ENCODE measurements around the gene R3HDM4.
A peak's percentile ranks its signal among the peaks of the same experiment; 100 is the strongest.

Gene R3HDM4

DNA sequence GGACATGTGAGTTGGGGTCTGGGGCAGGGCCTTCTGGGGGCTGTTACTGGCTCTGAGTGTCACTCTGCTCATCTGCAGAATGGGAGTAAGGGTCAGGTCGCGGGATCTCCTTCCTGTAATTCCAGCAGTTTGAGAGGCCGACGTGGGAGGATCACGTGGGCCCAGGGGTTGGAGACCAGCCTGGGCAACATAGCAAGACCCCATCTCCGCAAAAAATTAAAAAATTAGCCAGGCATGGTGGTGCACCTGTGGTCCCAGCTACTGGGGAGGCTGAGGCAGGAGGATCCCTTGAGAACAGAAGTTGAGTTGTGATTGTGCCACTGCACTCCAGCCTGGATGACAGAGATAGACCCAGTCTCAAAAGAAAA is 16.9 kb upstream of the R3HDM4 start:
- no peak for DNase-seq (ENCODE audit: low spot score)

DNA sequence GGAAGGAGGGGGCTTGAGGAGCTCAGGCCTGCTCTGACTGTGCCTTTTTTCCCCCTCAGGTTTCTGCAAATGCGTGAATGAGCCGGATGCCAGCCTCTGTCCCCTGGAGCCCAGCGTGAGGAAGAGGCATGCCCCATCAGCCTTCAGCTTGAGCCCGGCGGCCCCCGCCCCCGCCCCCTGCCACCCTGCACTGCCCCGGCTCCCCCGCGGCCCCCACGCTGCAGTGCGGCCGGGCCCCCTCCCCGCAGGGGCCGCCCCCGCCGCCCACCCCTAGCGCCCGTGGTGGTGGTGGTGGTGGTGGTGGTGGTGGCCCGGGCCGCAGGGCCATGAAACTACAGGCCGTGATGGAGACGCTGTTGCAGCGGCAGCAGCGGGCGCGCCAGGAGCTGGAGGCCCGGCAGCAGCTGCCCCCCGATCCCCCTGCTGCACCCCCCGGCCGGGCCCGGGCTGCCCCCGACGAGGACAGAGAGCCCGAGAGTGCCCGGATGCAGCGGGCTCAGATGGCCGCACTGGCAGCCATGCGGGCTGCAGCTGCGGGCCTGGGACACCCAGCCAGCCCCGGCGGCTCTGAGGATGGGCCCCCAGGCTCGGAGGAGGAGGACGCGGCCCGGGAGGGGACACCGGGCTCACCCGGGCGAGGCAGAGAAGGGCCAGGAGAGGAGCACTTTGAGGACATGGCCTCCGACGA is 16.3 kb upstream of the R3HDM4 start:
- DNase-seq (ENCODE audit: low spot score): no peak

DNA sequence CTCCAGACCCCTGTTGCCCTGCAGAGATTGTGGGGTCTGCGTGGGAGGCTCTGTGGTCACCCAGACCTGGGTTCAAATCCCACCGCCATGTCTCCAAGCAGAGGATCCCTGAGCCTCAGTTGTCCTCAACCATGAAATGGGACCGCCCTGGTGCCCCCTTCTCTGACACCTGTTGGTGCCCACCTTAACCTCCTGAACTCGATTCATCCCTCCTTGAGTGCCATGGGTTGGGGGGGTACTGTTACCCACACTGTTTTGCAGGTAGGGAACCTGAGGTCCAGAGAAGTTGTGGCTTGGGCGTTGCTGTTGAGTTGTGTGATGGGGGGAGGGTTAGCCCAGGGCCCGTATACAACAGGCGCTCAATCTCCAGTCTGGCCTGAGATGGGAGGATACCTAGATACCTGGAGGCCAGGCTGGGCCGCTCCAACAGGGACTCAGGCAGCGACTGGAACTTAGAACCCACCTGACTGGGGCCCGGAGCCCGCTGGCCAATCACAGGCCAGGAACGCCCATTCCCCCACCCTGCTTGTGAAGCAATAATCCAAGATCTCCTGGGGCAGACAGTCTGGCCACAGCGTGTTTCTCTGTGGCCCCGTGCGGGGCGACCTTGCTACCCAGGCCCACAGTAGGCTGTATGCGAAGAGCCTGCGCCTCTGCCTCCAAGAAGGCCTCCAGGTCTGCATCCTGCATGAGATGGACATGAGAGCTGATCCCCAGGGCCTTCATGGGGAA is 15.6 kb upstream of the R3HDM4 start:
- DNase-seq (ENCODE audit: low spot score): no peak

DNA sequence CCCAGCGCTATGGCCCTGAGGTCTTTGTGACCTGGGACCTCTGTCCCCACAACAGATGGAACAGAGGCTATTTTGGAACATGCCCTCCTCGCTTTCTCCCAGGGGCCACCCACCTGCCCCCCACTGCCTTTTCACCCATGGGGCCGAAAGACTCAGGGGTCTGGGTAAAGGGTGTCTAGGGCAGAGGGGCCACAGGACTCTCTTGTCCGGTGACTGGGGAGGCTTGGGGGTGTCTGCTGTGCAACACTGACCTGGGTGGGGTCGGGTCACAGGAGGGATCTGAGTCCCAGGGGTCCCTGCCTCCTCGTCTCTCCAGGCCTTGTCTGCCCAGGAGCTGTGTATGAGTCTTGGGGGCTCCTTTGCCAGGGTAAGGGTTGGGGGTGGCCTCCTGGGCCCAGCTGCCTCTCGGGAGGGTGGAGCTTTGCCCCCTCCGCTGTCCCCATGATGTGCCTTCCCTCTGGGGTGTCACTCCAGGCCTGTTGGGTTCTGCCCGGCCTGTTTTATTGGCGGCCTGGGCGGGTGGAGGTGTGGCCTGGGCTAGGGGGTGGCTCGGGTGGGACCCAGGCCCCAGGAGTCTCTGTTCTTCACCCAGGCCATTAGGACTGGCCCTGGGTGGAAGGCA is 14.9 kb upstream of the R3HDM4 start:
- DNase-seq (ENCODE audit: low spot score): no peak

DNA sequence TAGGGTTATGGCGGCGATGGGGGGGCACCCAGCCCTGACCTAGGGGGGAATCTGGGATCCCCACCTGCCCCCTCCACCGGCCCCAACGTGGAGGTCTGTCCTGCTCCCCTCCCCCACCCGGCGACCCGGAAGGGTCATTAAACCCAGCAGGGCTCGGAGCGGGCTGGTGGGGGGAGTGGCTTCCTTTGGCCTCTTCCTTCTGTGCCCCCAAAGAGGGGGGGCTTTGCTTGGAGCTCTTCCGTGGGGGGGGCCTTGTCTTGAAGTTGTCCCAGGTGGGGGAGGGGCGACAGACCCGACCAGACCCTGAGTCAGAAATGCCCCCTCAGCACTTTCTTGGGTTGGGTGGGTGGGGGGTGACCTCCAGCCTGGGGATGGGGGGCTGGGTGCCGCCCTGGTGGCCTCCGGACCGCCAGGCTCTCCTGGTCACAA is 14.3 kb upstream of the R3HDM4 start:
- DNase-seq (ENCODE audit: low spot score): no peak

DNA sequence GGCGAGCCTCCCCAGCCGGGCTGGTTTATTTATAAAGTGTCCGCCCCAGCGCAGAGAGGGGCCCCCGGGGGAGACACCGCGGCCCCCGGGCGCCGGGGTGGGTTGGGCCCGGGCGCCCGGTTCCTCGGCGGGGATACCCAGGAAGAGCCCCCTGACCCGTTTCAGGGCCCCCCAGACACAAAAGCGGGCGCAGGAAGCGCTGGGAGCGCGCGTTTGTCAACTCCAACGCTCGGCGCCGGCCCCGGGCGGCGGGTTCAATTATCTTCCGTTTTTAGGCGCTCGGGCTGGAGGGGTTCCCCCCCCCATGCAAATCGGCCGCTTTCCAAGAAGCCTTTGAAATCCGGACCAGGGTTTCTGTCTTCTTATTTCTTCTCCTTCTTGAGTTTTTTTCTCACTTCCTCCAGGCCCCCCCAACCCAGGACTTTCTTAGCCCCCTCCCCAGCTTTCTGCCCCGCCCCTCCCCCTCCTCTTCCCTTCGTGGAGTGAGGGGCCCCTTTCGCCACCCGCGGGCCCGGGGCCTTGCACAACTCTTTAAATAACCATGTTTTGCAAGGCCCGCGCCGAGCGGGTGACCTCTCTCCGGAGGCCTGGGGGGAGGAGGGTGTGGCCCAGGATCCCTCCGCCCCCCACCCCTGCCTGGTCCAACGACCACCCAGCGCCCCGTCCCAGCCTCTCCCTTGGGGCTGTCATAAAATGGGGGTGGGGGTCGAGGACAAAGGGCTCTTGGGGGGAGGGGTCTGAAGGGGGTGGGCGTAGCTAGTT is 13.8 kb upstream of the R3HDM4 start:
- no peak for DNase-seq (ENCODE audit: low spot score)

DNA sequence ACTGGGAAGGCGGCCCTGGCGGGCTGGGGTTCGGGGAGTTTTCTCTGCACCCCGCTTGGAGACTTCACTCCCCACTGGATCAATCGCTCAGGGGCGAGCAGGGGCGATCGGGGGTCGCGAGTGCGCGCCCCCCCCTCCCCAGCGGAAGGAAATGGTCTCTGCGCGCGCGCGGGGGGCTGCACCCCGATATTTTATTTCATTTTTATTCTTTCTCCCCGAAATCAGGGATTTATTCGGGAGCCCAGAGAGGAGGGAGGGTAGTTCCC is 13.2 kb upstream of the R3HDM4 start:
- DNase-seq (ENCODE audit: low spot score): no peak

DNA sequence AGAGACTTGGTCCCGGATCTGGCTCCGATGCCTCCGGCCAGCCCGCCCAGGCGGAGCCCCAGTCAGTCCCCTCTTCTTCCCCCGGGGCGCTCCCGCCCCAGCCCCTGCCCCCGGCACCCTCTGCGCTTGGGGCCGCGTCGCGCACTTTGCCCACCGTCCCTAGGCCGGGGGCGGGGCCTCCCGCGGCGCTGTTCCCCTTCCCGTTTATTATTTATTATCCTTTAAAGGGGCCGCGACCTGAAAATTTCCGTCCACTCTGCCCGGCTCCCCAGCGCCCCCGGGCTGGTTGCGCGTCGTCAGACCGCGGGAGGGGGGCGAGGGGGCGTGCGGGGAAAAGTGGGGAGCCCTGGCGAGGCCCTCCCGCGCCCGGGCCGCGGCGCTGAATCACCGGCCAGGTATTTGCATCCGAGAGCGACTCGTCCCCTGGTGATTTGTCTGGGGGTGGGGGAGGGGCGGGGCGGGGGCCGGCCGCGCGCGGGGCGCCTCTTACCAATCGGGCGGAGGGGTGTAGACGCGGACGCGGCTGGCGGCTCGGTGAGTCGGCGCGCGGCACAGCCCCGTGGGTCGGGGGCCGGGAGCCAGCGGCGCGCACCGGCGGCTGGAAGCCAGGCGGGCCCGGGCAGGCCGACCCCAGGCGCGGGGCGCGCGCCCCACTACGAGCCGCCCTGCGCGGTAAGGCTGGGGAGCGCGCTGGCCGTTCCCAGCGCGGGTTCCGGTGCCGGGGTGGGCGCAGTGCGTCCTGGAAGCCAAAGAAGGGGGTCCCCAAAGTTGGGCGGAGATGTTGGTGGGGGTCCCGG is 12.7 kb upstream of the R3HDM4 start, which contains the start of gene ARID3A:
Gene ARID3A, plus strand, starts transcription at position 510 of the 797 bp plus-strand sequence. CDS start 3,494 bp downstream, outside the sequence.
- DNase-seq (ENCODE audit: low spot score): peak; percentile 75

DNA sequence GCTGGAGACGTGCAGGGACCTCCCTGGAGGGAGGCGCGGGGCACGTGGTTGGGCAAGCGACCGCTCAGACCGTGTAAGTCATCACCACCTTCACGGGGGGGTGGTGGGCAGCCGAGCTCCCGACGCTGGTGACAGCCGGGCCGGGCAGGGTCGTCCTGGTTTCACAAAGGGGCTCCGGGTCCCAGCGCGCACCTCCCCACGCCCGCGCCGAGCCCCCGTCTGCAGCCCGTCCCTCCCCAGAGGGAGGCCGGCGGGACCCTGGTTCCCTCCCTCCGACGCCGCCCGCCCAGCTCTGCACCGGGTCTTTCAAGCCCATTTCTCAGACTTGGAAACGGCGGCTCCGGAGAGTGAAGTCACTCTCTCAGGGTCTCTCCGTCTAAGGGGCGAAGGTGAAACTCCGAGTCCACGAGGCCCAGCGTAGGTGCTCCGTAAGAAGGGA is 12.1 kb upstream of the R3HDM4 start:
- peak; percentile 82 for DNase-seq (ENCODE audit: low spot score)

DNA sequence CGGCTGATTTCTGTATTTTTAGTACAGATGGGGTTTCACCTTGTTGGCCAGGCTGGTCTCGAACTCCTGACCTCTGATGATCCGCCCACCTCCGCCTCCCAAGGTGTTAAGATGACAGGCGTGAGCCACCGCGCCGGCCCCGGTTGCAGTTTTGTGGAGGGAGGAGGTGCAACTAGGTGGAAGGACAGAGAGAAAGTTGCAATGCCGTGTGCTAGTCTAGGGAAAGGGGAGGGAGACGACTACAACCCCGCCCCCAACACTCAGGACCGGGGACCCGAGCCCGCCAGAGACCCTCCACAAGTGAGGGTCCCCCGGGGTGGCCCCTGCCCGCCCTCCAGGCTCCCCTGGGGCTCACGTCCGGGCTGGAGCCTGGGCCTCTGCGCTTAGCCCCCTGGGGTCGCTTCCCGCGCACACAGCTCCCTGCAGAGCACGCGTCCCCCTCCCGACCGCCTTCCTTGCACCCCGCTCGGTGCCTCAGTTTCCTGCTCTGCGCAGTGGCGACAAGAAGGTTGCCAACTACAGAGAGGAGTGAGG is 11.6 kb upstream of the R3HDM4 start:
- no peak for DNase-seq (ENCODE audit: low spot score)

DNA sequence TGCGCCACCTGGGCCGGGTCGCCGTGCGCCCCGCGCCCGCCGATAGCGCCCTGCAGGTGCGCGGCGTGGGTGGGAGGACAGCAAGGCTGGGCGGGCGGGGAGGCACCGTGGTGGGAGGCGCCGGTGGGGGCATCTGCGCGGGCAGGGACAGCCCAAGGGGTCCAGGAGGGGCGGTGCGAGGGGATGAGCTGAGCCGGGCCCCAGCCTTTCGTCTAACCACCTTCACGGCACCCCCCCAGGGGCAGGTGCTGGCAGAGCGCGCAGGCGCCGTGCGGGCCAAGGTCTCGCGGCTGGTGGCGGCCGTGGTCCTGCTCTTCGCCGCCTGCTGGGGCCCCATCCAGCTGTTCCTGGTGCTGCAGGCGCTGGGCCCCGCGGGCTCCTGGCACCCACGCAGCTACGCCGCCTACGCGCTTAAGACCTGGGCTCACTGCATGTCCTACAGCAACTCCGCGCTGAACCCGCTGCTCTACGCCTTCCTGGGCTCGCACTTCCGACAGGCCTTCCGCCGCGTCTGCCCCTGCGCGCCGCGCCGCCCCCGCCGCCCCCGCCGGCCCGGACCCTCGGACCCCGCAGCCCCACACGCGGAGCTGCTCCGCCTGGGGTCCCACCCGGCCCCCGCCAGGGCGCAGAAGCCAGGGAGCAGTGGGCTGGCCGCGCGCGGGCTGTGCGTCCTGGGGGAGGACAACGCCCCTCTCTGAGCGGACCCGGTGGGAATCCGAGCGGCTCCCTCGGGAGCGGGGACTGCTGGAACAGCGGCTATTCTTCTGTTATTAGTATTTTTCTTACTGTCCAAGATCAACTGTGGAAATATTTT is 7.2 kb upstream of the R3HDM4 start:
- DNase-seq (ENCODE audit: low spot score): peak; percentile 54

DNA sequence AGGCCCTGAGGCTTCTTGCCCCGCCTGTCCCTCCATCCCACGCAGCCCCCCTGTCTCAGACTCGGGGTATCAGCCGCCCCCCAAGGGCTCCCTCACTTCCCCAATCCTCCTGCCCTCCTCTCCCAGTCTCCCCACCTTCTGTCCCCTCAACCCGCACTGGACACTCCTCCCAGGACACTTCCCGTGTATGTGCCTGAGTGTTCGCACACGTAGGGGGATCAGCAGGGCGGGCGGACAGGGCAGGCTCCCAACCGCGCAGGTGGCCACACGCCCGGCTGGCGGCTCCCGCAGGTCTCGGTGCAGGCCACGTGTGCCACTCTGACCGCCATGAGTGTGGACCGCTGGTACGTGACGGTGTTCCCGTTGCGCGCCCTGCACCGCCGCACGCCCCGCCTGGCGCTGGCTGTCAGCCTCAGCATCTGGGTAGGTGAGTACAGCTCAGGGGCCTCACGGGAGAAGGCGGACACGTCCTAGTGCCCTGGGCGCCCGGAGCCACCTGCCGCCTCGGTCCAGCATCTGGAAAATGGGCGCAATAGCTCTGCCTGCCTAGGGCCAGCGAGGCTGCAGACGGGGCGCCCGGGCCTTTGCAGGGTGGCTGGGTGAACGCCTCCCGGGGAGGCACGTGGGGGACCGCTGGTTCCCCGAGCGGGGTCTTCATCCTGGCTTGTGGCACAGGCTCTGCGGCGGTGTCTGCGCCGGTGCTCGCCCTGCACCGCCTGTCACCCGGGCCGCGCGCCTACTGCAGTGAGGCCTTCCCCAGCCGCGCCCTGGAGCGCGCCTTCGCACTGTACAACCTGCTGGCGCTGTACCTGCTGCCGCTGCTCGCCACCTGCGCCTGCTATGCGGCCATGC is 6.4 kb upstream of the R3HDM4 start:
- DNase-seq (ENCODE audit: low spot score): no peak

DNA sequence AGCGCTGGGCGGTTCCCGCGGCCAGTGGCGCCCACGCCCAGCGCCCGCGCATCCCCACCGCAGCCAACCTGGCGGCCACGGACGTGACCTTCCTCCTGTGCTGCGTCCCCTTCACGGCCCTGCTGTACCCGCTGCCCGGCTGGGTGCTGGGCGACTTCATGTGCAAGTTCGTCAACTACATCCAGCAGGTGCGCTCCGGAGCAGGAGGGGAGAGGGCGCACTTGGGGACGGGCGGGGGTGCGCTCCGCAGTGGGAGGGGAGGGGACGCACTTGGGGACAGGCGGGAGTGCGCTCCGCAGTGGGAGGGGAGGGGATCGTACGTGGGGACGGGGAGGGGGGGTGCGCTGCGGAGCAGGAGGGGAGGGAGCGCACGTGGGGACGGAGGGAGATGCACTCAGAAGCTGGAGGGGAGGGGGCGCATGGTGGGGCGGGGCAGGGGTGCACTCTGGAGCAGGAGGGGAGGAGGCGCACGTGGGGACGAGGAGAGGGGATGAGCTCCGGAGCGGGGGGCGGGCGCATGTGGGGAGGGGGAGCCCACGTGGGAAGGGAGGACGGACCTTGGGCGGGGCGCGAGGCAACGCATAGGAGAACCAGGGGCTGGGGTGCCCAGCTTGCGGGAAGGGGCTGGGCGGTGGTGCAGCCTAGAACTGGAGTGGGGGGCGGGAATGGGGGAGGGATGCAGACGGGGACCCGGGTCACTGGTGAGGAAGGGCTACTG is 5.6 kb upstream of the R3HDM4 start:
- DNase-seq (ENCODE audit: low spot score): peak; percentile 44

DNA sequence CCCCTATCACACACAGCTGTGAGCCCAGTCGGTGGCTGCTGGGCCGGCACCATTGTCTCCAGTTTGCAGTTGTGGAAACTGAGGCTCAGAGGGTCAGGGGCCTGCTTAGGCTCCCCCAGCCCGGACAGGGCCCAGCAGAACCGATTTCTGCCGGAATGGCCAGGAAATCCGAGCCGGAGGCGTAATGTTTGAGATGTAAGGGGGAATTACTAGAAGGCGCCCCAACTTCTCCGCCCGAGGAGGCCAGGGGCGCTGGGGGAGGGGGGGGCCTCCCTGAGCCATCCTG is 5.1 kb upstream of the R3HDM4 start:
- no peak for DNase-seq (ENCODE audit: low spot score)

DNA sequence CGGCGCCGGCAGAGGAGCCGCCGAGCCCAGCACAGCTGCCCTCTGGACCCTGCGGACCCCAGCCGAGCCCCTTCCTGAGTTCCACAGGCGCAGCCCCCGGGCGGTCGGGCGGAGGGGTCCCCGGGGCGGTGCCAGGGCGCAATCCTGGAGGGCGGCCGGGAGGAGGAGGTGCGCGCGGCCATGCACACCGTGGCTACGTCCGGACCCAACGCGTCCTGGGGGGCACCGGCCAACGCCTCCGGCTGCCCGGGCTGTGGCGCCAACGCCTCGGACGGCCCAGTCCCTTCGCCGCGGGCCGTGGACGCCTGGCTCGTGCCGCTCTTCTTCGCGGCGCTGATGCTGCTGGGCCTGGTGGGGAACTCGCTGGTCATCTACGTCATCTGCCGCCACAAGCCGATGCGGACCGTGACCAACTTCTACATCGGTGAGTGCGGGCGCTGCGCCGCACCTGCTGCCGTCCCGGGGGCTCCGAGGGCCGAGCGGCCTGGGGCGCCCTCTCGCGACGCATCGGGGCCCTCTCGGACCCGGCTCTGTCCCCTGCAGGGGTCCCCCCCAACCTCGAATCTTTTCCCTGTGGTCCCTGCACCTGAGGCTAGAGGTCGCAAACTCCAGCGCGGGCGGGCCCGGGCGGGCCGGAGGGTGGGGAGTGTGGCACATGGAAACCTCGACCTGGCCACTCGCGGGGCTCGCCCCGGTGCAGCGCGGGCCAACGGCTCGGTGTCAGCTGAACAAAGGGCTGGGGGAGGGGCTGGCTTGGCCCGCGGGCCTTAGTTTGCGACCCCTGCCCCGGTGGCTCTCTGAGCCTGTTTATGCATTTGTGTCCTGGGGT is 4.5 kb upstream of the R3HDM4 start, which contains the start of gene KISS1R:
Gene KISS1R, plus strand, starts transcription at position 11 of the 829 bp plus-strand sequence. Its CDS starts 170 bp downstream, at position 181.
- no peak for DNase-seq (ENCODE audit: low spot score)

DNA sequence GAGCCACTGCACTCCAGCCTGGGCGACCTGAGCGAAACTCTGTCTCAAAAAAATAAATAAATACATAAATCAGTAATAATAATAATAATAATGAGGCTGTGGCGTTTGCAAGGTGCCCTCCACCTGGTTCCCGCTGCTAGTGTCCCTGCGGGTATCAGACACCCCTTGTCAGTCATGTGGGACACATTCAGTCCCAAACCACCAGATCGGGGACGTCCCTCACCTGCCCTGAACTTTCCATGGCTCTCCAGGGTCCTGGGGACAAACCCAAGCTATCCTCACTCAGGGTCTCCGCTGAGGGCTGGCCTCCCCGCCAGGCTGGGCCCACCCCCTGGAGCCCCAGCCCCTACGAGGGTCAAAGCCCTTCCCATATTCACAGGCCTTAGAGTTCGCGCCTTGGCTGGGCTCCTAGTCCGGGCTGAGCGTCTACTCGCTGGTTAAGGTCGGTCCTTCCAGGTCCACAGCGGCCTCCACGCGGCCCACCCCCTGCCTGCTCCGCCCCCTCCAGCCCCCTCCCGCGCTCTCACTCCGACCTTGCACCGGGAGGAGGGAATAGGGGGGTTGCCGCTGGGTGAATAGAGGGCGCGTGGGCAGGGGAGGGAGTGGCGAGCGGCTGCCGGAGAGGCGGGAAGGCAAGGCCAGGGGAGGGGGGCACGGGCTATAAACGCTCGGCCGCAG is 3.8 kb upstream of the R3HDM4 start:
- DNase-seq (ENCODE audit: low spot score): no peak

DNA sequence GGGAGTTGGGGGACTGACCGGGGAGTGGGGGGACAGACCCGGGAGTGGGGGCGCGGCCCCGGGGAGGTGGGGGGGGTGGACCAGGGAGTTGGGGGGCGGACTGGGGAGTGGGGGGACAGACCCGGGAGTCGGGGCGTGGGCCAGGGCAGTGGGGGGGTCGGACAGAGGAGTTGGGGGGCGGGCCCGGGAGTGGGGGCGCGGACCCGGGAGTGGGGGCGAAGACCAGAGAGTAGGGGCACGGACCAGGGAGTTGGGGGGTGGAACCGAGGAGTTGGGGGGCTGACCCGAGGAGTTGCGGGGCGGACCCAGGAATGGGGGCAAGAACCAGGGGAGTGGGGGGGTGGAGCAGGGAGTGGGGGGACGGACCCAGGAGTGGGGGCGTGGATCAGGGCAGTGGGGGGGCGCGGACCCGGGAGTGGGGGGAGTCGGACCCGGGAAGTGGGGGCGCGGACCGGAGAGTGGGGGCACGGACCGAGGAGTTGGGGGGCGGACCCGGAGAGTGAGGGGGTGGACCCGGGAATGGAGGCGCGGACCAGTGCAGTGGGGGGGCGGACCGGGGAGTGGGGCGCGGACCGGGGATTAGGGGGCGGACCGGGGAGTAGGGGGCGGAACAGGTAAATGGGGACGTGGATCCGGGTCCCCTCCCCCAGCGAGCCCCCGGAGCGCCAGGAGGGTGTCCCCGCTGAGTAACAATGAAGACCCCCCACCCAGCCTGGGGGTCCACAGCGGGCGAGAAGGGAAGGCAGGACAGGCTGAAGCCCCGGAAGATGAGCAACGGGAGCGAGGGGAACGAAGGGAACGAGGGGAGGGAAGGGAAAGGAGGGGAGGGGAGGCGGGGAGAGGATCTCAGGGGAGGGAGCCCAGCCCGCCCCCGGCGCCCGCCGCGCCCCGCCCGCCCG is 589 bp downstream of the R3HDM4 start:
- no peak for DNase-seq (ENCODE audit: low spot score)
